ENCODE measurements around the gene SLC22A8. TPM values are rescaled to one million over a fixed set of nuclear protein-coding genes. Genes with fewer than 3 reads are reported as not detected.

The SLC22A8 gene
- total RNA-seq, 1 experiment from 2014 or later, result not detected

Other genes starting within 250 kb of the SLC22A8 start
- 57.9 and 71.7 TPM in 2 replicates for gene TAF6L, start 244.4 kb downstream of the SLC22A8 start, total RNA-seq (2014; rRNA removed; shearing (Covaris generic))
- gene TMEM179B, start 228.4 kb downstream of the SLC22A8 start, total RNA-seq (2014; rRNA removed; shearing (Covaris generic)), result 87.6 and 114 TPM in 2 replicates
- gene TMEM223, start 223.8 kb downstream of the SLC22A8 start, total RNA-seq (2014; rRNA removed; shearing (Covaris generic)), result 77.3 and 79.3 TPM in 2 replicates
- 24.4 and 31.7 TPM in 2 replicates for gene NXF1, start 210.4 kb downstream of the SLC22A8 start, total RNA-seq (2014; rRNA removed; shearing (Covaris generic))
- 64.6 and 80.6 TPM in 2 replicates for gene STX5, start 183.8 kb downstream of the SLC22A8 start, total RNA-seq (2014; rRNA removed; shearing (Covaris generic))
- 0.61 TPM in 1 of 2 replicates, not detected in the other for gene TEX54, start 183.0 kb downstream of the SLC22A8 start, total RNA-seq (2014; rRNA removed; shearing (Covaris generic))
- 183 and 191 TPM in 2 replicates for gene WDR74, start 176.3 kb downstream of the SLC22A8 start, total RNA-seq (2014; rRNA removed; shearing (Covaris generic))
- 418 and 438 TPM in 2 replicates for gene SLC3A2, start 134.9 kb downstream of the SLC22A8 start, total RNA-seq (2014; rRNA removed; shearing (Covaris generic))
- 0.18 TPM in 1 of 2 replicates, not detected in the other for gene CHRM1, start 94.5 kb downstream of the SLC22A8 start, total RNA-seq (2014; rRNA removed; shearing (Covaris generic))
- not detected in 2 replicates for gene SLC22A6, start 30.9 kb downstream of the SLC22A8 start, total RNA-seq (2014; rRNA removed; shearing (Covaris generic))
- not detected in 2 replicates for gene SLC22A24, start 128.4 kb upstream of the SLC22A8 start, total RNA-seq (2014; rRNA removed; shearing (Covaris generic))
- not detected in 2 replicates for gene SLC22A25, start 227.8 kb upstream of the SLC22A8 start, total RNA-seq (2014; rRNA removed; shearing (Covaris generic))

Data from HT-29 (cell line).